Neural progenitor cell (in vitro differentiated cells): Measurements from ENCODE around the gene CD48.
"Not testable (repeated sequence)": the region's sequence is repeated elsewhere in the genome, so short reads cannot be mapped to it uniquely, and the experiment has no call there.

Source experiments
- EZH2 ChIP-seq: fragments of 200-600 bp; sonication (generic); IDR thresholded peaks from 2 replicates; pipeline ENCODE4 v1.6.1; 2017; ENCODE audit warnings: antibody characterized with exemption, mild to moderate bottlenecking, moderate library complexity
- TF ChIP-seq, protein P1 (sequence below): fragments of 200-600 bp; sonication (generic); IDR thresholded peaks from 2 replicates; pipeline ENCODE4 v1.5.1; 2017; ENCODE audit warnings: antibody characterized with exemption, mild to moderate bottlenecking

- TF ChIP-seq, protein P1, sequence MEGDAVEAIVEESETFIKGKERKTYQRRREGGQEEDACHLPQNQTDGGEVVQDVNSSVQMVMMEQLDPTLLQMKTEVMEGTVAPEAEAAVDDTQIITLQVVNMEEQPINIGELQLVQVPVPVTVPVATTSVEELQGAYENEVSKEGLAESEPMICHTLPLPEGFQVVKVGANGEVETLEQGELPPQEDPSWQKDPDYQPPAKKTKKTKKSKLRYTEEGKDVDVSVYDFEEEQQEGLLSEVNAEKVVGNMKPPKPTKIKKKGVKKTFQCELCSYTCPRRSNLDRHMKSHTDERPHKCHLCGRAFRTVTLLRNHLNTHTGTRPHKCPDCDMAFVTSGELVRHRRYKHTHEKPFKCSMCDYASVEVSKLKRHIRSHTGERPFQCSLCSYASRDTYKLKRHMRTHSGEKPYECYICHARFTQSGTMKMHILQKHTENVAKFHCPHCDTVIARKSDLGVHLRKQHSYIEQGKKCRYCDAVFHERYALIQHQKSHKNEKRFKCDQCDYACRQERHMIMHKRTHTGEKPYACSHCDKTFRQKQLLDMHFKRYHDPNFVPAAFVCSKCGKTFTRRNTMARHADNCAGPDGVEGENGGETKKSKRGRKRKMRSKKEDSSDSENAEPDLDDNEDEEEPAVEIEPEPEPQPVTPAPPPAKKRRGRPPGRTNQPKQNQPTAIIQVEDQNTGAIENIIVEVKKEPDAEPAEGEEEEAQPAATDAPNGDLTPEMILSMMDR = not testable (repeated sequence)
- not testable (repeated sequence) for TF ChIP-seq EZH2
Measured at GRCh38 chr1:160652065-160652641, 59.5 kb downstream of the CD48 start.
